ENCODE results near the gene RAB27A. TPM values are rescaled to one million over a fixed set of nuclear protein-coding genes. Genes with fewer than 3 reads are reported as not detected.
A peak's percentile ranks its signal among the peaks of the same experiment; 100 is the strongest.

RAB27A gene
- total and polyA plus RNA-seq, 2 donors (not counting 3 experiments of a cell fraction or from before 2014, with no cell fraction given), result 7.3 to 30.9 TPM

DNA sequence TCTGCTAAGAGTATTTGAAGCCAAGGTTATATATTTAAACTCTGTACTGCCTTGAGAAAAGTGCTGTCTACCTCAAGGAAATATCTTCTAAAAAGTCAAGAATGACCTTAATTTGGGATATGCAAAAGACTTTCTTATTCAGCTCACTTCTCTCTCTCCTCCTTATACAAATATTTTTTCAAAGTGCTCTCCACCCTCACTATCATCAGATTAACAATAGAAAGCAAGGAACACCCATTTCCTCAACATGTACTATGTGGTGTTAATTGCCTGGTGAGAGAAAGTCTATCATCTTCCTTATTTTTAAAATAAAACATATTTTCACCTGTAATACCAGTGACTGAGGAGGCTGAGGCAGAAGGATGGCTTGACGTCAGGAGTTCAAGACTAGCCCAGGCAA is 48.4 kb downstream of the RAB27A start:
- BruUV-seq (replicated peaks), result no TSS peak
- Histone ChIP-seq H3K9me1 (replicated peaks; ENCODE audit: control insufficient read depth, extremely low read depth, insufficient read depth, low read length) (no peaks in the 10 kb centered on the region), H3K4me3 (replicated peaks in 1 of 3; ENCODE audit: insufficient read depth in 1 of 3, low read depth in 1 of 3, low read length in 3 of 3) (no peak overlapping the region), H3K27me3 (ENCODE audit: control insufficient read depth in 2 of 2, insufficient read depth in 2 of 2, low read length in 2 of 2) (no peaks in the 10 kb centered on the region), H3K4me2 (ENCODE audit: insufficient read depth, low read length) (no peak overlapping the region), H3K27ac (ENCODE audit: insufficient read depth, low read depth, low read length) (no peak overlapping the region), H2AFZ (ENCODE audit: low read depth, low read length) (no peak overlapping the region), H3K4me1 (ENCODE audit: control insufficient read depth, extremely low read depth, insufficient read depth, low read length) (peaks cover 14% of the 10 kb centered on the region), H3K9me3 (replicated peaks; ENCODE audit: control insufficient read depth, insufficient read depth, low read length) (no peaks in the 10 kb centered on the region), H3K36me3 (ENCODE audit: control insufficient read depth in 2 of 2, extremely low read depth in 1 of 2, insufficient read depth in 2 of 2, low read length in 2 of 2) (no peaks in the 10 kb centered on the region), H3K79me2 (ENCODE audit: control insufficient read depth, insufficient read depth, low read length) (no peaks in the 10 kb centered on the region), H3K9ac (replicated peaks; ENCODE audit: extremely low read depth, insufficient read depth, low read length) (no peak overlapping the region), H4K20me1 (replicated peaks; ENCODE audit: control insufficient read depth, extremely low read depth, insufficient read depth, low read length) (no peaks in the 10 kb centered on the region)
- FAIRE-seq, result no peak
- no peak for TF ChIP-seq POLR2A (IDR thresholded peaks at IDR 0.05; ENCODE audit: low read depth, low read length)
- TF ChIP-seq GATA2 (IDR thresholded peaks at IDR 0.05; ENCODE audit: insufficient read depth, insufficient read length, low read depth, low read length), result no peak
- TF ChIP-seq, protein P1, sequence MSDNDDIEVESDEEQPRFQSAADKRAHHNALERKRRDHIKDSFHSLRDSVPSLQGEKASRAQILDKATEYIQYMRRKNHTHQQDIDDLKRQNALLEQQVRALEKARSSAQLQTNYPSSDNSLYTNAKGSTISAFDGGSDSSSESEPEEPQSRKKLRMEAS (IDR thresholded peaks at IDR 0.05; ENCODE audit: insufficient read depth, insufficient read length), result no peak
- no peak for TF ChIP-seq EZH2 (IDR thresholded peaks at IDR 0.05; ENCODE audit: borderline replicate concordance, low read depth, low read length, severe bottlenecking)
- no peak for TF ChIP-seq POLR2AphosphoS5 (IDR thresholded peaks at IDR 0.05; ENCODE audit: insufficient read depth, low read depth, low read length)
- TF ChIP-seq JUN (IDR thresholded peaks at IDR 0.05; ENCODE audit: borderline replicate concordance, insufficient read depth, insufficient read length, low read depth), result no peak
- POLR2A ChIA-PET, result no interaction called here
- CTCF ChIA-PET, result interaction anchor here (1.0 to 1.4 kb wide), 5 partner anchors 10 to 194 kb away, joined by 3 to 4 read pairs (median 3); no protein-coding TSS in a partner anchor
- intact Hi-C loops (cut with micrococcal nuclease), result no loop called here
- DNase-seq (ENCODE audit: low read depth, low spot score), result peak; percentile 43
- dilution Hi-C loops (cut with MboI; ENCODE audit: extremely low pct_ligation_motif_present, low sequenced_read_pairs), result no loop called here

DNA sequence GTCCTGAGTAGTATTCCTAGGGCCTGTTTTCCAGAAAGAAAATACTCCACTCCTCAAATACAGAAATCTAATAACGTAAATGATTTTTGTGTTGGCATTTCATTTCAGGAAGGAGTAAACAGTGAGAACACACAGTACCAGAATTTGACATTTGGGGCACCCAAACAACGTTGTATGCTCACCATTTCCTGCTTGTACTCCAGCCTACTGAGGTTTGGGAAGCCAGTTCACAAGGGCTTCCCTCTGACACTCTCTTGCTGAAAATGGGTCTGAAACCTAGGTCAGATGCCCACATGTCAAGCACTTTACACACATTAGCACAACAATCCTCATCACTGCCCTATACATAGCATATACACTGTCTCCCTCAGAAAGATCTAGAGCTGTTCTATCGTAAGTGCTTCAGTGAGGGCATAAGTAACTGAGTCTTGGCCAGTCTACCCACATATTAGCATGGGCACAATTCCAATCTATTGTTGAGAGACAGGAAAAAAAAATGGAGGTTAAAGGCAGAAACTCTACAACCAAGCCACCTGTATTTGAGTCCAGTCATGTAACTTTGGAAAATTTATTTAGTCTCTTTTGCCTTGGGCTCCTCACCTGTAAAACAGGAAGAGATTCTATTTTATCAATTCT is 49.4 kb downstream of the RAB27A start:
- H3K27ac ChIP-seq (ENCODE audit: insufficient read depth, low read depth, low read length), result no peak overlapping the region
- H3K9ac ChIP-seq (replicated peaks; ENCODE audit: extremely low read depth, insufficient read depth, low read length), result no peak overlapping the region
- DNase-seq (ENCODE audit: low read depth, low spot score) (peak; percentile 79), FAIRE-seq (peak; percentile 48)
- ChIA-PET POLR2A (no interaction called here), CTCF (interaction anchor here (1.0 to 1.4 kb wide), 4 partner anchors 9 to 51 kb away, joined by 3 to 4 read pairs (median 4); no protein-coding TSS in a partner anchor)
- dilution Hi-C loops (cut with MboI; ENCODE audit: extremely low pct_ligation_motif_present, low sequenced_read_pairs), result no loop called here
- BruUV-seq (replicated peaks), result no TSS peak
- H3K9me3 ChIP-seq (replicated peaks; ENCODE audit: control insufficient read depth, insufficient read depth, low read length), result no peaks in the 10 kb centered on the region
- no peaks in the 10 kb centered on the region for H3K9me1 ChIP-seq (replicated peaks; ENCODE audit: control insufficient read depth, extremely low read depth, insufficient read depth, low read length)
- no peaks in the 10 kb centered on the region for H3K27me3 ChIP-seq (ENCODE audit: control insufficient read depth in 2 of 2, insufficient read depth in 2 of 2, low read length in 2 of 2)
- no peaks in the 10 kb centered on the region for H4K20me1 ChIP-seq (replicated peaks; ENCODE audit: control insufficient read depth, extremely low read depth, insufficient read depth, low read length)
- H3K4me3 ChIP-seq (replicated peaks in 1 of 3; ENCODE audit: insufficient read depth in 1 of 3, low read depth in 1 of 3, low read length in 3 of 3), result no peak overlapping the region
- H3K79me2 ChIP-seq (ENCODE audit: control insufficient read depth, insufficient read depth, low read length), result no peaks in the 10 kb centered on the region
- intact Hi-C loops (cut with micrococcal nuclease), result no loop called here
- peak overlapping the region; percentile 58 for H2AFZ ChIP-seq (ENCODE audit: low read depth, low read length)
- TF ChIP-seq POLR2A (IDR thresholded peaks at IDR 0.05; ENCODE audit: low read depth, low read length), result no peak
- no peak for TF ChIP-seq MYC (IDR thresholded peaks at IDR 0.05; ENCODE audit: low read depth, low read length)
- TF ChIP-seq JUN (IDR thresholded peaks at IDR 0.05; ENCODE audit: borderline replicate concordance, insufficient read depth, insufficient read length, low read depth), result no peak
- TF ChIP-seq, protein P1 (IDR thresholded peaks at IDR 0.05; ENCODE audit: insufficient read depth, insufficient read length), result no peak
- TF ChIP-seq EZH2 (IDR thresholded peaks at IDR 0.05; ENCODE audit: borderline replicate concordance, low read depth, low read length, severe bottlenecking), result no peak
- TF ChIP-seq, protein P2, sequence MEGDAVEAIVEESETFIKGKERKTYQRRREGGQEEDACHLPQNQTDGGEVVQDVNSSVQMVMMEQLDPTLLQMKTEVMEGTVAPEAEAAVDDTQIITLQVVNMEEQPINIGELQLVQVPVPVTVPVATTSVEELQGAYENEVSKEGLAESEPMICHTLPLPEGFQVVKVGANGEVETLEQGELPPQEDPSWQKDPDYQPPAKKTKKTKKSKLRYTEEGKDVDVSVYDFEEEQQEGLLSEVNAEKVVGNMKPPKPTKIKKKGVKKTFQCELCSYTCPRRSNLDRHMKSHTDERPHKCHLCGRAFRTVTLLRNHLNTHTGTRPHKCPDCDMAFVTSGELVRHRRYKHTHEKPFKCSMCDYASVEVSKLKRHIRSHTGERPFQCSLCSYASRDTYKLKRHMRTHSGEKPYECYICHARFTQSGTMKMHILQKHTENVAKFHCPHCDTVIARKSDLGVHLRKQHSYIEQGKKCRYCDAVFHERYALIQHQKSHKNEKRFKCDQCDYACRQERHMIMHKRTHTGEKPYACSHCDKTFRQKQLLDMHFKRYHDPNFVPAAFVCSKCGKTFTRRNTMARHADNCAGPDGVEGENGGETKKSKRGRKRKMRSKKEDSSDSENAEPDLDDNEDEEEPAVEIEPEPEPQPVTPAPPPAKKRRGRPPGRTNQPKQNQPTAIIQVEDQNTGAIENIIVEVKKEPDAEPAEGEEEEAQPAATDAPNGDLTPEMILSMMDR (IDR thresholded peaks at IDR 0.05; ENCODE audit: extremely low read depth in 1 of 2, insufficient read depth in 1 of 2, low read depth in 1 of 2, low read length in 2 of 2), result no peak
- no peak for TF ChIP-seq POLR2AphosphoS5 (IDR thresholded peaks at IDR 0.05; ENCODE audit: insufficient read depth, low read depth, low read length)
- TF ChIP-seq FOS (IDR thresholded peaks at IDR 0.05; ENCODE audit: borderline replicate concordance, insufficient read depth, low read length), result no peak
- TF ChIP-seq GATA2 (IDR thresholded peaks at IDR 0.05; ENCODE audit: insufficient read depth, insufficient read length, low read depth, low read length), result no peak
- H3K36me3 ChIP-seq (ENCODE audit: control insufficient read depth in 2 of 2, extremely low read depth in 1 of 2, insufficient read depth in 2 of 2, low read length in 2 of 2), result no peaks in the 10 kb centered on the region
- peaks cover 14% of the 10 kb centered on the region for H3K4me1 ChIP-seq (ENCODE audit: control insufficient read depth, extremely low read depth, insufficient read depth, low read length)
- H3K4me2 ChIP-seq (ENCODE audit: insufficient read depth, low read length), result no peak overlapping the region
